HG02642 (cell line): ENCODE measurements around the gene ZNF841.
A peak's percentile ranks its signal among the peaks of the same experiment; 100 is the strongest.
"Not testable (repeated sequence)": the region's sequence is repeated elsewhere in the genome, so short reads cannot be mapped to it uniquely, and the experiment has no call there.

Experiments
- ATAC-seq: cut with Tn5 transposase; IDR thresholded peaks from one replicate; pipeline ENCODE4 v1.9.1; 2021; ENCODE audit warnings: mild to moderate bottlenecking; ENCODE audit not compliant: unreplicated experiment, poor library complexity

ZNF841 gene

DNA sequence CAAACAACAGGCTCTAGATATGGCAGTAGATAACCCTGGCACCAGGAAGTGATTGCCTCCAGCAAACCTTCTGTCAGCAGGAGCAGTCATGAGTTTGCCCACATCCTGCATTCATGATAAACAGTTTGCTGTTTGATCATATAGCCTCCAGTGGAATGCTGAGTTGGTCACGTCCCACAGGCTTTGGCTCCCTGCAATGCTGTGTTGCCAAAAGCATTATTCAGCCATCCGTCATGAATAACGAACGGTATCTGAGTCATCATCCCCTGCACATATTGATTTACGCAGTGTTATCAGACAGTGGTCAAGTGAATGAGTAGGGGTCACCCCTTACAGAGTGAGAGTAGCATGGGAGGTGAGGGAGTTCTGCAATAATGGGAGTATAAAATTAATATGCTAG is 25.1 kb downstream of the ZNF841 start:
- no peak for ATAC-seq

GRCh38 chr19:52069653-52070052 is 25.9 kb downstream of the ZNF841 start:
- ATAC-seq: no peak

DNA sequence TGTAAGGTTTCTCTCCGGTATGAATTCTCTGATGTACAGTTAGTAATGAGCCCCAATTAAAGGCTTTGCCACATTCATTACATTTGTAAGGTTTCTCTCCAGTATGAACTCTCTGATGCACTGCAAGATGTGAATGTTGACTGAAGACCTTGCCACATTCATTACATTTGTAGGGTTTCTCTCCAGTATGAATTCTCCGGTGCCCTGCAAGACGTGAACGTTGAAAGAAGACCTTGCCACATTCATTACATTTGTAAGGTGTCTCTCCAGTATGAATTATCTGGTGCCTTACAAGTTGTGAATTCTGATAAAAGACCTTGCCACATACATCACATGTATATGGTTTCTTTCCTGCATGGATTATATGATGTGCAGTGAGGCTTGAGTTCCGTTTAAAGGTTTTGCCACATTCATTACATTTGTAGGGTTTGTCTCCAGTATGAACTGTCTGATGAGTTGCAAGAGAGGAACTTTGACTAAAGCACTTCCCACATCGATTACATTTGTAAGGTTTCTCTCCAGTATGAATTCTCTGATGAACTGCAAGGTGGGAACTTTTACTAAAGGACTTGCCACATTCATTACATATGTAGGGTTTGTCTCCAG is 29.2 kb downstream of the ZNF841 start:
- ATAC-seq: no peak

GRCh38 chr19:52065399-52065798 is 30.2 kb downstream of the ZNF841 start:
- no peak for ATAC-seq

GRCh38 chr19:52056480-52056879 is 39.1 kb downstream of the ZNF841 start:
- ATAC-seq: not testable (repeated sequence)

- ATAC-seq: not testable (repeated sequence)
These were observed 43.8 kb downstream of the ZNF841 start for GRCh38 chr19:52051736-52052135.

- ATAC-seq: peak; percentile 94
These were observed 46.7 kb downstream of the ZNF841 start, which contains the start of gene ZNF432 for GRCh38 chr19:52048555-52049501. Gene ZNF432 (minus strand): TSS chr19:52048838. CDS start chr19:52046868, 1,970 bp downstream.

DNA sequence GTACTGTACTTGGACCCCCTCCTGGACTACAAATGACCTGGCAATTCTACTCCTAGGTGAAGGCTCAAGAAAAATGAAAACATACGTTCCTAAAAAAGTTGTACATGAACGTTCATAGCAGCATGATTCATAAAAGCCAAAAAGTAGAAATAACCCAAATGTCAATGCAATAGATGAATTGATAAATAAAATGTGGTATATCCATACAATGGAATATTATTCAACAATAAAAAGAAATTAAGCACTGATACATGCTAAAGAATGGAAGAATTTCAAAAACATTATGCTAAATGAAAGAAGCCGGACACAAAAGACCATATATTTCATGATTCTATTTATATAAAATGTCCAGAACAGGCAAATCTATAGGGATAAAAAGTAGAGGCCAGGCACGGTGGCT is 56.4 kb downstream of the ZNF841 start:
- no peak for ATAC-seq

- ATAC-seq: no peak
These were observed 61.4 kb downstream of the ZNF841 start for GRCh38 chr19:52034051-52034728.

DNA sequence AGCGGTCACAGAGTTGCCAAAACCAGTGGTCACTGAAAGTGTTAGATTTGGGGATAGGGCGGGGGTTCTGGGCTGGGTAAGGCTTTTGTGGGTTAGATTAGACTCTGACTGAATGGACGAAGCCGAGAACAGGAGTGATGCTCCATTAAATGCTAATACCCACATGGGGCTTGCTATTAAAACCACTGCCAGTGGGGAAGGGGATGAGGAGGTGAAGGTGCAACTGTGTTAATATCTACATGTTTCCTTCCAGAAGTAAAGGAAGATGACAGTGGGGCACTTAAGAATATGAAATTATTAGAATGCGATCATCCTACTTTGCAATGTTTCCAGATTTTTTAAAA is 66.8 kb downstream of the ZNF841 start:
- peak; percentile 21 for ATAC-seq

GRCh38 chr19:52028027-52028779 is 67.4 kb downstream of the ZNF841 start, which contains the start of gene ZNF614:
Gene ZNF614 (minus strand): TSS chr19:52028379. CDS start chr19:52025745, 2,634 bp downstream.
- peak; percentile 93 for ATAC-seq

GRCh38 chr19:52026255-52026990 is 69.1 kb downstream of the ZNF841 start:
- not testable (repeated sequence) for ATAC-seq

- not testable (repeated sequence) for ATAC-seq
These were observed 71.1 kb downstream of the ZNF841 start for GRCh38 chr19:52024478-52024877.

DNA sequence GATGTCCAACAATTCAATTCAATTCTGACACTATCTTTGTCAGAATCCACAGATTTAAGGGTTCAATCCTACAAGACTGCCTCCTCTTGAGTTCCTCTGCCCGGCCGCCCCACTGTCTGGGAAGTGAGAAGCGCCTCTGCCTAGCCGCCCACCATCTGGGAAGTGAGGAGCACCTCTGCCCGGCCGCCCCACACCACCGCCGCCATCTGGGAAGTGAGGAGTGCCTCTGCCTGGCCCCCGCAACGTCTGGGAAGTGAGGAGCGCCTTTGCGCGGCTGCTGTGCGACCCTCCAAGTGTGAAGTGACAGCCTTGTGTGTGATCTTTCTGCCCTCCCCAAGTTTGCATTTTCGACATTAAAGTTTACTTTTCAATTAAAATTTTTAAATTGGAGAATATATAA is 73.4 kb downstream of the ZNF841 start:
- no peak for ATAC-seq

GRCh38 chr19:52020506-52020905 is 75.1 kb downstream of the ZNF841 start:
- ATAC-seq: no peak
